HepG2 (cell line): ENCODE measurements around the gene CCDC192. TPM values are rescaled to one million over a fixed set of nuclear protein-coding genes. Genes with fewer than 3 reads are reported as not detected.
A peak's percentile ranks its signal among the peaks of the same experiment; 100 is the strongest.

Experiments used
- ATM ChIP-seq: fragments of 450-650 bp; IDR thresholded peaks from 2 replicates; pipeline ENCODE4 v1.7.1; 2017; ENCODE audit warnings: mild to moderate bottlenecking, borderline replicate concordance
- CHD2 ChIP-seq: IDR thresholded peaks from 2 replicates; pipeline ENCODE4 v1.6.1; 2011; ENCODE audit warnings: low read depth, low read length, improper control_type of control experiment
- HNRNPK ChIP-seq: fragments of 200-400 bp; formaldehyde crosslinking; IDR thresholded peaks from 2 replicates; pipeline ENCODE4 v1.6.1; 2018; ENCODE audit warnings: low read length, low read depth, moderate library complexity, mild to moderate bottlenecking; ENCODE audit not compliant: poor library complexity, severe bottlenecking
- HOXA7 ChIP-seq: sonication (generic); formaldehyde crosslinking; IDR thresholded peaks from 2 replicates; pipeline ENCODE4 v1.8.1; 2022; ENCODE audit warnings: mild to moderate bottlenecking, missing genetic modification reagents, moderate library complexity
- PITX1 ChIP-seq: sonication (generic); formaldehyde crosslinking; IDR thresholded peaks from 2 replicates; pipeline ENCODE4 v1.5.1; 2020; ENCODE audit warnings: mild to moderate bottlenecking, missing genetic modification reagents
- TBX3 ChIP-seq: fragments of 450-650 bp; IDR thresholded peaks from 2 replicates; pipeline ENCODE4 v1.6.1; 2017; ENCODE audit warnings: antibody characterized with exemption, mild to moderate bottlenecking, inconsistent platforms, borderline replicate concordance
- ZNF335 ChIP-seq: sonication (generic); formaldehyde crosslinking; IDR thresholded peaks from 2 replicates; pipeline ENCODE4 v1.4.0; 2020; ENCODE audit warnings: missing genetic modification reagents
- ZNF484 ChIP-seq: sonication (generic); formaldehyde crosslinking; IDR thresholded peaks from 2 replicates; pipeline ENCODE4 v1.5.1; 2020; ENCODE audit warnings: mild to moderate bottlenecking, low read depth, missing genetic modification reagents, borderline replicate concordance
- ZNF496 ChIP-seq: sonication (generic); formaldehyde crosslinking; IDR thresholded peaks from 2 replicates; pipeline ENCODE4 v1.8.1; 2023; ENCODE audit warnings: mild to moderate bottlenecking, moderate library complexity, missing genetic modification reagents; ENCODE audit not compliant: insufficient replicate concordance
- ZNF652 ChIP-seq: IDR thresholded peaks from 2 replicates; pipeline ENCODE4 v1.6.1; 2016; ENCODE audit warnings: low read depth, borderline replicate concordance
- ZNF781 ChIP-seq: sonication (generic); formaldehyde crosslinking; IDR thresholded peaks from 2 replicates; pipeline ENCODE4 v1.5.1; 2020; ENCODE audit warnings: borderline replicate concordance, mild to moderate bottlenecking, missing genetic modification reagents; ENCODE audit errors: not compliant biosample characterization
- polyA plus RNA-seq, 8 experiments: library from polyadenylated mRNA; depleted of rRNA in 3 of 8; stranded (reverse) in 7 of 8; unstranded in 1 of 8; fragments of >200 nt; fragmentation: Illumina TruSeq in 4 of 8; extraction: Trizol in 4 of 8; gene quantifications; 2 replicates each; pipeline versions ENCODE4 v1.2.1 to v1.2.3, GENCODE V29; 2011 to 2016; ENCODE audit warnings: low read depth in 4 of 8, missing spikeins in 1 of 8, mixed read lengths in 1 of 8; ENCODE audit not compliant: insufficient read depth in 1 of 8
- total RNA-seq, 5 experiments: library from RNA; depleted of rRNA; stranded (reverse); fragments of >200 nt; fragmentation: Illumina TruSeq; extraction: Trizol; gene quantifications; 2 replicates each; pipeline ENCODE4 v1.2.3, GENCODE V29; 2016; ENCODE audit warnings: low read depth in 1 of 5
- TF ChIP-seq, protein P1 (sequence below): sonication (generic); formaldehyde crosslinking; IDR thresholded peaks from 2 replicates; pipeline ENCODE4 v1.4.0; 2020; ENCODE audit warnings: mild to moderate bottlenecking, missing genetic modification reagents, borderline replicate concordance
- TF ChIP-seq, protein P2 (sequence below): sonication (generic); formaldehyde crosslinking; IDR thresholded peaks from 2 replicates; pipeline ENCODE4 v1.8.0; 2022; ENCODE audit warnings: missing genetic modification reagents, mild to moderate bottlenecking, moderate library complexity, borderline replicate concordance
- TF ChIP-seq, protein P3 (sequence below): sonication (generic); formaldehyde crosslinking; IDR thresholded peaks from 2 replicates; pipeline ENCODE4 v1.8.1; 2023; ENCODE audit warnings: mild to moderate bottlenecking, missing genetic modification reagents
- TF ChIP-seq, protein P4 (sequence below): sonication (generic); formaldehyde crosslinking; IDR thresholded peaks from 2 replicates; pipeline ENCODE4 v1.4.0; 2020; ENCODE audit warnings: missing genetic modification reagents

CCDC192 gene
- total and polyA plus RNA-seq, 2 of the 13 experiments (the other 11 are each of a cell fraction or from before 2014, with no cell fraction given): not detected

DNA sequence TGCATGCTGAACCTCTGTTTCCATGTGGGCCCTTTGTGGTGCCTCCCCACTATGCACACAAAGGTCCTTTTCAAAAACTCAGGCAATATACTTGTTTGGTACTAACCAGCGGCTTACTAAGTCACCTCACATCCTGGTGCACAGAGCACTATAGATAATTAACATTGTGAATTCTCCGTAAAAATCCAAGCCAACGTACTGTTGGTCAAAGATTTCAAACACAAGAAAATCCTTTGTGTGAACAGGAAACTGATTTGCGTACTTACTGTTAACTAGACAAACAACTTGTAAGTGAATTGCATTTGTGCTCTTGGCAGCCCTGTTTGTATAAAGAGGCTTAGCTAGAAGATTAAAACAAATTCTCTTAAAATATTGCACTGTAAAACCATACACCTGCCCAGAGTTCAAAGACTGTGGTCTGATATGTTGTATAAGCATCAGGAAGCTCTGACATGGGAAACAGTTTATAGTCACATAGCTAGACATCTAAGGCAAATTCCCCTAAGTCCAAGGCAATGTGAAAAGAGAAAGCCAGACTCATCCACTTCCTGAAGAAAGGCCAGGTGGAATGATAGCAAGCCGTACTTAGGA lies 255.3 kb downstream of the CCDC192 start (continued):
- no peak for TF ChIP-seq HNRNPK
- TF ChIP-seq, protein P1, sequence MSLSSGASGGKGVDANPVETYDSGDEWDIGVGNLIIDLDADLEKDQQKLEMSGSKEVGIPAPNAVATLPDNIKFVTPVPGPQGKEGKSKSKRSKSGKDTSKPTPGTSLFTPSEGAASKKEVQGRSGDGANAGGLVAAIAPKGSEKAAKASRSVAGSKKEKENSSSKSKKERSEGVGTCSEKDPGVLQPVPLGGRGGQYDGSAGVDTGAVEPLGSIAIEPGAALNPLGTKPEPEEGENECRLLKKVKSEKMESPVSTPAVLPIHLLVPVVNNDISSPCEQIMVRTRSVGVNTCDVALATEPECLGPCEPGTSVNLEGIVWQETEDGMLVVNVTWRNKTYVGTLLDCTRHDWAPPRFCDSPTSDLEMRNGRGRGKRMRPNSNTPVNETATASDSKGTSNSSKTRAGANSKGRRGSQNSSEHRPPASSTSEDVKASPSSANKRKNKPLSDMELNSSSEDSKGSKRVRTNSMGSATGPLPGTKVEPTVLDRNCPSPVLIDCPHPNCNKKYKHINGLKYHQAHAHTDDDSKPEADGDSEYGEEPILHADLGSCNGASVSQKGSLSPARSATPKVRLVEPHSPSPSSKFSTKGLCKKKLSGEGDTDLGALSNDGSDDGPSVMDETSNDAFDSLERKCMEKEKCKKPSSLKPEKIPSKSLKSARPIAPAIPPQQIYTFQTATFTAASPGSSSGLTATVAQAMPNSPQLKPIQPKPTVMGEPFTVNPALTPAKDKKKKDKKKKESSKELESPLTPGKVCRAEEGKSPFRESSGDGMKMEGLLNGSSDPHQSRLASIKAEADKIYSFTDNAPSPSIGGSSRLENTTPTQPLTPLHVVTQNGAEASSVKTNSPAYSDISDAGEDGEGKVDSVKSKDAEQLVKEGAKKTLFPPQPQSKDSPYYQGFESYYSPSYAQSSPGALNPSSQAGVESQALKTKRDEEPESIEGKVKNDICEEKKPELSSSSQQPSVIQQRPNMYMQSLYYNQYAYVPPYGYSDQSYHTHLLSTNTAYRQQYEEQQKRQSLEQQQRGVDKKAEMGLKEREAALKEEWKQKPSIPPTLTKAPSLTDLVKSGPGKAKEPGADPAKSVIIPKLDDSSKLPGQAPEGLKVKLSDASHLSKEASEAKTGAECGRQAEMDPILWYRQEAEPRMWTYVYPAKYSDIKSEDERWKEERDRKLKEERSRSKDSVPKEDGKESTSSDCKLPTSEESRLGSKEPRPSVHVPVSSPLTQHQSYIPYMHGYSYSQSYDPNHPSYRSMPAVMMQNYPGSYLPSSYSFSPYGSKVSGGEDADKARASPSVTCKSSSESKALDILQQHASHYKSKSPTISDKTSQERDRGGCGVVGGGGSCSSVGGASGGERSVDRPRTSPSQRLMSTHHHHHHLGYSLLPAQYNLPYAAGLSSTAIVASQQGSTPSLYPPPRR: peak; percentile 86
- TF ChIP-seq ZNF652 (CRISPR knock-in tag): no peak
- TF ChIP-seq, protein P2, sequence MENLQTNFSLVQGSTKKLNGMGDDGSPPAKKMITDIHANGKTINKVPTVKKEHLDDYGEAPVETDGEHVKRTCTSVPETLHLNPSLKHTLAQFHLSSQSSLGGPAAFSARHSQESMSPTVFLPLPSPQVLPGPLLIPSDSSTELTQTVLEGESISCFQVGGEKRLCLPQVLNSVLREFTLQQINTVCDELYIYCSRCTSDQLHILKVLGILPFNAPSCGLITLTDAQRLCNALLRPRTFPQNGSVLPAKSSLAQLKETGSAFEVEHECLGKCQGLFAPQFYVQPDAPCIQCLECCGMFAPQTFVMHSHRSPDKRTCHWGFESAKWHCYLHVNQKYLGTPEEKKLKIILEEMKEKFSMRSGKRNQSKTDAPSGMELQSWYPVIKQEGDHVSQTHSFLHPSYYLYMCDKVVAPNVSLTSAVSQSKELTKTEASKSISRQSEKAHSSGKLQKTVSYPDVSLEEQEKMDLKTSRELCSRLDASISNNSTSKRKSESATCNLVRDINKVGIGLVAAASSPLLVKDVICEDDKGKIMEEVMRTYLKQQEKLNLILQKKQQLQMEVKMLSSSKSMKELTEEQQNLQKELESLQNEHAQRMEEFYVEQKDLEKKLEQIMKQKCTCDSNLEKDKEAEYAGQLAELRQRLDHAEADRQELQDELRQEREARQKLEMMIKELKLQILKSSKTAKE (CRISPR knock-in tag): 0 out of 2 replicates have a peak, but pooled peaks have one; percentile 48
- no peak for TF ChIP-seq HOXA7 (CRISPR knock-in tag)
- TF ChIP-seq, protein P3, sequence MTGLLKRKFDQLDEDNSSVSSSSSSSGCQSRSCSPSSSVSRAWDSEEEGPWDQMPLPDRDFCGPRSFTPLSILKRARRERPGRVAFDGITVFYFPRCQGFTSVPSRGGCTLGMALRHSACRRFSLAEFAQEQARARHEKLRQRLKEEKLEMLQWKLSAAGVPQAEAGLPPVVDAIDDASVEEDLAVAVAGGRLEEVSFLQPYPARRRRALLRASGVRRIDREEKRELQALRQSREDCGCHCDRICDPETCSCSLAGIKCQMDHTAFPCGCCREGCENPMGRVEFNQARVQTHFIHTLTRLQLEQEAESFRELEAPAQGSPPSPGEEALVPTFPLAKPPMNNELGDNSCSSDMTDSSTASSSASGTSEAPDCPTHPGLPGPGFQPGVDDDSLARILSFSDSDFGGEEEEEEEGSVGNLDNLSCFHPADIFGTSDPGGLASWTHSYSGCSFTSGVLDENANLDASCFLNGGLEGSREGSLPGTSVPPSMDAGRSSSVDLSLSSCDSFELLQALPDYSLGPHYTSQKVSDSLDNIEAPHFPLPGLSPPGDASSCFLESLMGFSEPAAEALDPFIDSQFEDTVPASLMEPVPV (CRISPR knock-in tag): no peak
- TF ChIP-seq ATM: no peak
- TF ChIP-seq ZNF484 (CRISPR knock-in tag): no peak
- TF ChIP-seq CHD2: no peak
- TF ChIP-seq, protein P4, sequence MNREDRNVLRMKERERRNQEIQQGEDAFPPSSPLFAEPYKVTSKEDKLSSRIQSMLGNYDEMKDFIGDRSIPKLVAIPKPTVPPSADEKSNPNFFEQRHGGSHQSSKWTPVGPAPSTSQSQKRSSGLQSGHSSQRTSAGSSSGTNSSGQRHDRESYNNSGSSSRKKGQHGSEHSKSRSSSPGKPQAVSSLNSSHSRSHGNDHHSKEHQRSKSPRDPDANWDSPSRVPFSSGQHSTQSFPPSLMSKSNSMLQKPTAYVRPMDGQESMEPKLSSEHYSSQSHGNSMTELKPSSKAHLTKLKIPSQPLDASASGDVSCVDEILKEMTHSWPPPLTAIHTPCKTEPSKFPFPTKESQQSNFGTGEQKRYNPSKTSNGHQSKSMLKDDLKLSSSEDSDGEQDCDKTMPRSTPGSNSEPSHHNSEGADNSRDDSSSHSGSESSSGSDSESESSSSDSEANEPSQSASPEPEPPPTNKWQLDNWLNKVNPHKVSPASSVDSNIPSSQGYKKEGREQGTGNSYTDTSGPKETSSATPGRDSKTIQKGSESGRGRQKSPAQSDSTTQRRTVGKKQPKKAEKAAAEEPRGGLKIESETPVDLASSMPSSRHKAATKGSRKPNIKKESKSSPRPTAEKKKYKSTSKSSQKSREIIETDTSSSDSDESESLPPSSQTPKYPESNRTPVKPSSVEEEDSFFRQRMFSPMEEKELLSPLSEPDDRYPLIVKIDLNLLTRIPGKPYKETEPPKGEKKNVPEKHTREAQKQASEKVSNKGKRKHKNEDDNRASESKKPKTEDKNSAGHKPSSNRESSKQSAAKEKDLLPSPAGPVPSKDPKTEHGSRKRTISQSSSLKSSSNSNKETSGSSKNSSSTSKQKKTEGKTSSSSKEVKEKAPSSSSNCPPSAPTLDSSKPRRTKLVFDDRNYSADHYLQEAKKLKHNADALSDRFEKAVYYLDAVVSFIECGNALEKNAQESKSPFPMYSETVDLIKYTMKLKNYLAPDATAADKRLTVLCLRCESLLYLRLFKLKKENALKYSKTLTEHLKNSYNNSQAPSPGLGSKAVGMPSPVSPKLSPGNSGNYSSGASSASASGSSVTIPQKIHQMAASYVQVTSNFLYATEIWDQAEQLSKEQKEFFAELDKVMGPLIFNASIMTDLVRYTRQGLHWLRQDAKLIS: no peak
- no peak for TF ChIP-seq ZNF496 (CRISPR knock-in tag)
- TF ChIP-seq ZNF781 (CRISPR knock-in tag): no peak
- peak; percentile 51; the same call in 1 of the 2 replicates for TF ChIP-seq TBX3
- TF ChIP-seq PITX1 (CRISPR knock-in tag): 0 out of 2 replicates have a peak, but pooled peaks have one; percentile 38
- no peak for TF ChIP-seq ZNF335 (CRISPR knock-in tag)
